HG03354 (cell line): ENCODE data around the gene WHRN.

Experiments used
- ATAC-seq: cut with Tn5 transposase; IDR thresholded peaks from one replicate; pipeline ENCODE4 v1.9.1; 2021; ENCODE audit warnings: mild to moderate bottlenecking; ENCODE audit not compliant: unreplicated experiment, poor library complexity, severe bottlenecking

WHRN gene

DNA sequence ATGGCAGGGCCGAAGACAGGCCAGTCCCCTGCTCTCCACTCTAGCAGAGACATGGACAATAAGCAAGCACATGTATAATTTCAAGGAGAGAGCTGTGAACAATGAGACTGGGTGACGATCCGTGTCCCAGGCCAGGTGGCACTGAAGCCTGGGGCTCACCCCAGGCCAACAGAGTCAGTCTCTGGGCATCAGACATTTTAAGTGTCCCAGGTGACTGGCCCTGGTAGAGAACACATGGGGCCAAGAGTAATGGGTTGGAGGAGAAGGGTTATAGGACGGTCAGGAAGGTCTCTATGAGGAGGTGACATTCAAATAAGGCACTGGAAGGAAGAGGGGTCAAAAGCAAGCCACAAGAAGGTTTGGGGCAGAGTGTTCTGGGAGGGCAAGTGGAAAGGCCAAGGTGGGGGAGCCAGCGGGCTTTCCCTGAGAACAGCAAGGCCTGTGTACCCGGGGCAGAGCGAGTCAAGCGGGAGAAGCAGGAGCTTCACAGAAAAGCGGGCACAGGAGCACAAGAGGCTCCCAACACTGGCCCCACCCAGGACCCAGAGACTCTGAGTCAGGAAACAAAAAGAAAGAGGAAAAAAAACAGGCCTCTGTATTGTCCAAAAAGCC lies 116.4 kb downstream of the WHRN start:
- no peak for ATAC-seq

DNA sequence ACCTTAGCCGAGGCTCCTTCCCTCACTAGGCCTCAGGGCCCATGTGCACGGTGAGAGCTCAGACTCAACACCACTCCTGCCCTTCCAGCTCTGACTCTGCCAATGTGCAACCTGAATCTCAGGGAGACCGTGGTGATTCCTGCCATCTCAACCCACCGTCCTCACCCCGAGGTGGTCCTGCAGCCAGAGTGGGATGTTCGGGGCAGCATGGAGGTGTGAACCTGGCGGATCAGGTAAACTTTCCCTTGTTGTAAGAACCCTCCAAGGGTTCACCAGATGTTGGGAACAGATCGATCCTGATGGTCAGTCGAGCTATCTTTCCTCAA lies 117.0 kb downstream of the WHRN start:
- ATAC-seq: no peak

DNA sequence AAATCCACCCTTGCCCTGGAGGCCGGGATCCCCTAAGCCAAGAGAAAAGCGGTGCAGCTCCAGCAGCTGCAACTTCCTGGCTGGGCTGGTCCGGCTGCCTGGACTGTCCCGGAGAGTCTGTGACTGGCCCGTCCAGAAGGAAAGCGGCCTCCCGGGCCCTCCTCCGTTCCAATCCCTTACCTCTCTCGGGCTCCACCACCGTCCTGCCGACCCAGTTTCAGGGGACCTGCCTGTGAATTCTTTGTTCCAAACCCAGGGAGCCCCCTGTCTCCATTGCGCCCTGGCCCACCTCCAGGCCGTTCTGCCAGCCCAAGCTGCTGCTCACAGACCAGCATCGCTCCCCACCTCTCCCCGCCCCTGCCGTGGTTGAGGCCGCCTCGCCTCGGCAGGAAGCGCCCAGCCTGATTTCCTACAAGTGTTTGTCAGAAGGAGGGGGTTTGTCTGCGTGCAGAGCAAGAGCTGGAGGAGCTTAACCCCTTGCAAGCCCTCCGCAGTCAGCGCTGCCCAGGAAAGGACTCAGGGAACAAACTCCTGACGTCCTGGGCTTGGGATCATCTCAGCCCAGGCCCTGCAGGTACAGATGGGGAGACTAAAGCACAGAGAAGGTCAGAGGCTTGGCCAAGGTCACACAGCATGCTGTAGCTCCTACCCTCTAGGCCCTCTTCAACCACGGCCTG lies 117.5 kb downstream of the WHRN start, which contains the start of gene AKNA:
TSS of gene AKNA (minus strand) at position 303 of the 677 bp plus-strand sequence. CDS start 6,649 bp downstream, outside the sequence.
- ATAC-seq: peak; percentile 35

DNA sequence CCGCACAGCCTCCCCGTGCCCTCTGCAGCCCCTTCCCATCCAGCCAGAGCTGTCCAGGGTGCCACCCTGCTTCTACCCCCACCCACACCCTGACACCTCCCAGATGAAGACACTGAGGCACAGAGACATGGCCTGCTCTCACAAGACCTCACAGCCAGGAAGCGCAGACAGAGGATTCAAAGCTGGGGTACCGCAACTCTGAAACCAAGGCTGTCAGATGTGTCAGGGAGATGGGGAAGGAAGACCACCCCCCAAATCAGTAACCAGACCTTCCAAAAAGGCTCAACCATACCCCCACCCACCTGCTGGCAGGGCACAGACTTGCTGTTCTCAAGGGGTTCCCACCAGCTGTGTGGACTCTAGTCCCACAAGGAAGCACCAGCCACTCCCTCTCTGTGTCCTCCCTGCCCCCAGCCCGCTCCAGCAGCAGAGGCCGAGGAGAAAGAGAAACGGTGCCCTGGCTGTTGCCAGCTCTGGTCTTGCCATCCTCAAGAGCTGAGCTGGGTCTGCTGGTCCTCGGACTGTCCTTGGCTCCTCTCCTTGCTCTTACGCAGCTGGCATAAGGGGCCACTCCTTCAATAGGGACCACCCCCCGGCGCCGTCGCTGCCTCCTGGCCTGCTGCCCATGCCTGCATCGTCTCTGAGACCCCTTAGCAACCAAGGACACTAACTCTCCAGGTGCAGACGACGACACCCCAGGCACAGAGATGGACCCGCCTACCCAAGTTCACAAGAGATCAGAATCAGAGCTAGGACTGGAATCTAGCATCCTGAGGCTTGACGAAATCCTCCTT lies 118.2 kb downstream of the WHRN start:
- no peak for ATAC-seq

DNA sequence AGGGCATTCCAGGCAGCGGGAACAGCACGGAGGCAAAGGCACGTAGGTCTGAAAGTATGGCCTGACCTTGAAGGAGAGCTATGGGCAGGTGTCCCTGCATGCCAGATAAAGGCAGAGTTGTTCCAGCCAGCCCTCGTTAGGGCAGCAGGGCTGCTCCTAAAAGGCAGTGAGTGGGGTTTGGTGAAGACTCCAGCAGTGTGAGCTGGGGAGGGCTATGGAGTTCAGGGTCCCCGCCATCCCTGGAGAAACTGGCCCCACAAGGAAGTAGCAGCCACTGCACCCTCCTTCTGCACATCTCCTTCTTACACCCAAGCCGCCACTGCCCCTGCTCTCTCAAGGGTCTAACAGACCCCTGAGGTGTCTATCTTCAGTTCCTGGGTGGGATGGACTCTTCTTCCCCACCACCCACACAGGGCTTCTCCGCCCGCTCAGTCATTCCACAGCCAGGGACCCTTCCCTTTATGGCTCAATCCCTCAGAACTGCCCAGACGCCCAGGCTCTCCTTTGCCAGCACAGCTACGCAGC lies 118.8 kb downstream of the WHRN start:
- no peak for ATAC-seq

DNA sequence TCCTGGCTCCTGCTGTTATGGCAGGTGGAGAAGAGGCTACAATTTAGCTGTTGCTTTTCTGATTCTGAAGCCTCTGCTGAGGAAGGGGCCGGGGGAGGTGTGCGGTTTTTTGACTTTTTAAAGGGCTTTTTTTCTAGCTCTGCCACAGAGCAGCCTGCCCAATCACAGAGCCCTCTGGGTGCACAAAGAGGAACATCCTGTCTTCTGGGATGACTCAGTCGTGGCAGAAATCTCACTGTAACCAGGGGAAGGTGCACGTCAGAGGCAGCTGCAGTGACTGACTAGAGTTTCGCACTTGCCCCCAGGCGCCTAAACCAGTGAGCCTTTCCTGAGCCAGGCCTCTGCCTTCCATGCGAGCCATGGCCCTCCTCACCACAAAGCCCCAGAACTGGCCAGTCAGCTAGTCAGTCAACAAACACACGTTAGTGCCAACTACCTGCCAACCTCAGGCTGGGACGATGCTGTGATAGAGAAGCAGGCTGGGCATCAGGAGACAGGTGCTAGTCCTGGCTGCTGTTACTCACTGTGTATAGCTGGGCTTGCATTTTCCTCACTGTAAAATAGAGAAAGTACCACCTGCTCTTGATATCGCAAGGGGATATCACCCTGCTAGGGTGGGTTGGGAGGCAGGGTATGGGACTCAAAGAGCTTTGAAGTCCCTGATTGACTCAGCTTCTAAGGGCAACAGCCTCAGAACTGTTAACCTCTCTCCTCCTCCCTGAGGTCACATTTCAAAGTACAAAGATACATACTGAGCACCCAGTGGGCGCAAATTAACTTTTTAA lies 119.7 kb downstream of the WHRN start:
- peak; percentile 88 for ATAC-seq

DNA sequence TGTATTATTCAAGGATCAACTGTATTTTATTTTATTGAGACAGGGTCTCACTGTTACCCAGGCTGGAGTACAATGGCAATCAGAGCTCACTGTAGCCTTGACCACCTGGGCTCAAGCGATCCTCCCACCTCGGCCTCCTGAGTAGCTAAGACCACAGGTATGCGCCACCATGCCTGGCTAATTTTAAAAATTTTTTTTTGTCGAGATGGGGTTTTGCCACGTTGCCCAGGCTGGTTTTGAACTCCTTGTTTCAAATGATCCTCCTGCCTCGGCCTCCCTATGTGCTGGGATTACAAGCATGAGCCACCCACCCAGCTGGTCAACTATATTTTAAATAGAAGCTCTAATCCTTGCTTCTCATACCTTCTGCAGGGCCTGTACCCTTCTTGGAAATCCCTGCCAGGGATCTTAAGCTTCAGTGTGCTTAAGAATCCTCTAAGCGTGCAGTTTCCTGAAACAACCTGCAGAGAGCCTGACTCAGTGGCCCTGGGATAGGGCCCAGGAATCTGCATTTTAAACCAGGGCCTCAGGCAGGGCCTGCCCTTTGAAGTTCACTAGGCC lies 120.4 kb downstream of the WHRN start:
- ATAC-seq: no peak

DNA sequence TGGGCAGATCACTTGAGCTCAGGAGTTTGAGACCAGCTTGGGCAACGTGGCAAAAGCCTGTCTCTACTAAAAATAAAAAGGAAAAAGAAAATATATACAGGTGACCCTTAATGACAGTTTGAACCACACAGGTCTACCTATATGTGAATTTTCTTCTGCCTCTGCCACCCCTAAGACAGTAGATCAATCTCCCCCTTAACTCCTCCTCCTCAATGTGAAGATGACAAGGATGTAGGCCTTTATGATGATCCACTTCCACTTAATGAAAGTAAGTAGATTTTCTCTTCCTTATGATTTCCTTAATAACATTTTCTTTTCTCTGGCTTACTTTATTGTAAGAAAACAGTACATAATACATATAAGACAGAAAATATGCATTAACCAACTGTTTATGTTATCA lies 120.9 kb downstream of the WHRN start:
- no peak for ATAC-seq

DNA sequence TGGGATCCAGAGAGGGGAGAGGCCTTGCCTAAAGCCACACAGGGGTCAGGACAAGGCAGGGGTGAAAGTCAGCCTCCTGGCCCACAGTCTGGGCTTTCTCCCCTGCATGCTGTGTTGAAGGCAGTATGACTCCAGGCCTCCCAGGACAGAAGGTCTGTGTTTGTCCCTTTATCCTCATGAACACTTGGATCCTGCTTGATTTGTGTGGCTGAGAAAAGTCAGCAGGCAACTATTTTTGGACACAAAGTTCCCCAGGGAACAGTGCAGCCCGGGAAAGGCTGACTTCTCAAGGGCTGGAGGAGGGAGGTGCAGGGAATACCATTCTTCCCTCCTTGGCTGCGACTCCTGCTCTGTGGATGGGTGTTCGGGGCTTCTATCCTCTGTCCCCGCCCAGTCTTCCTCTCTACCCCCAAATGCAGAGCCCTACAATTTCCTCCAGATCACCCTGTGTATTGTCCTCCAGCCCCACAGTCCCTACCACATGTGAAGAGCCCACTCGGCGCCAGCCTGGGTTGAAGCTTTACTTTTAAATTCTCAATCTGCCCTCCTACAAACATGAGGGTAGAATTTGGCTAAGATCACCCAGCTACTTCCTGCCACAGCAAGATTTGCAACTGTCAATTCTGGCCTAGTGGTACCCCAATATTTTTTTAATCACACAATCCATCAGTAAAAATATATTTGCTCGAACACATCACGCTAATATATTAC lies 121.6 kb downstream of the WHRN start:
- no peak for ATAC-seq

DNA sequence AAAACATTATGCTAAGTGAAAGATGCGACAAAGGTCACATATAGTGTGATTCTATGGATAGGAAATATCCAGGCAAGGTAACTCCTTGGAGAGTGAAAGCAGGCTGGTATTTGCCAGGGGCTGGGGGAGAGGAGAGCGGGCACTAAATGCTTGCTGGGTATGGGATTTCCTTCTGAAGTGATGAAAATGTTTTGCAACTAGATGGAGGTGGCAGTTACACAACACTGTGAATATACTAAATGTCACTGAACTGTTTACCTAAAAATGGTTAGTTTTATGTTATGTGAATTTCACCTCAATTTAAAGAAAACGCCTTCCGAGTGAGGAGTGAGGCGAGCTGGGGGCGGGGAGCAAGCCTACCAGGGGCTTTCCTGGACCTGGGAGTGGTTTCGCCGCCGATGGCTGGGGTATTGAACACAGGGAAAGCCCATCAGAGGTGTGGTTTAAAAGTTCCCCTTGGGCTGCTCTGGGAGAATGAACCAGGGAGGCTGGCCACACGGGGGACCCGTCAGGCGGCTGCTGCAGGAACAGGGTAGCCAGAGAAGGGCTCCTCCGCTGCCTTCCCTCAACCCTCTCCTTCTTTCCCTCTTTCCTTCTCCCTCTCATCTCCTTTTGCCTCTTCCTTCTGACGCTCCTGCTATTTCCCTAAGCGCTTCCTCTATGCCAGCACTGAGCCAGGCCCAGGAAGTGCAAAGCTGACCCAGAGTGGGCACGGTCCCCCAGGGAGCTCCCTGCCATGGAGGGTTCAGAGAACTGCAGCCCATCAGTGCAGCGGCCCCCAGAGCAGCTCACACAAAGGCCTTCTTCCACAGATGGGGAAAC lies 122.4 kb downstream of the WHRN start:
- no peak for ATAC-seq

DNA sequence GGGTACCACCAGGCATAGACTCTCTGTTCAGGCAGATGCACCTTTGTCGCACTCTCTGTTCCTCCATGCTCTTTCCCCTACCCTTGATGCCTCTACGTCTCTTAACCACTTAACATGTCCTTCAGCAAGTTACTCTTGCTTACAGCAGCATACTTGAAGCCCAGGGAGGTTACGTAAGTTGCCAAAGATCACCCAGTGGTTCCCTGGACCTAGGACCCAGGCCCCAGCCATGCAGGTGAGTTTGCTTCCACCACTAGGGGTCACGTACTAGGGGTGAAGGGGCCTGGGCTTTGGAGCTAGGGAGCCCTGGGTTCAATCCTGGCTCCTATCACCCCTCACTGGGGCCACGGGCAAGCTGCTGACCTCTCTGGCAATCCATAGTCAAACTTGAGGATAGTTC lies 126.4 kb downstream of the WHRN start:
- ATAC-seq: no peak

DNA sequence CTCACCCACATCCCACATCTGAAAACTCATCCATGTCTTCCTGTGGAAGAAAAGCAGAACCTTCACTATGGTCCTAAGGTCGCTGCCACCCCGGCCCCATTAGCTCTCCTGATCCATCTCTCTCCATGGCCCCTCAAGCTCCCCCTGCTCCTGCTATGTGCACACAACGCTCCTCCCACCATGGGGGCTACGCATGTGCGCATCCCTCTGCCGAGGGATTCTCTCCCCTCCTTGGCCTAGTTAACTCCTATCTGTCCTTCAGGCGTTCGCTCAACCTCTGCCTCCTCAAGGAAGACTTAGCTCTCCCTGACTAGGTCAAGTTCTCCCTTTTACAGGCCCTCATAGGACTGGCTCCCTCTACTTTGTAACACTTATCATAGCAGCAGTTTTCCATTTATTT lies 127.3 kb downstream of the WHRN start:
- ATAC-seq: no peak

DNA sequence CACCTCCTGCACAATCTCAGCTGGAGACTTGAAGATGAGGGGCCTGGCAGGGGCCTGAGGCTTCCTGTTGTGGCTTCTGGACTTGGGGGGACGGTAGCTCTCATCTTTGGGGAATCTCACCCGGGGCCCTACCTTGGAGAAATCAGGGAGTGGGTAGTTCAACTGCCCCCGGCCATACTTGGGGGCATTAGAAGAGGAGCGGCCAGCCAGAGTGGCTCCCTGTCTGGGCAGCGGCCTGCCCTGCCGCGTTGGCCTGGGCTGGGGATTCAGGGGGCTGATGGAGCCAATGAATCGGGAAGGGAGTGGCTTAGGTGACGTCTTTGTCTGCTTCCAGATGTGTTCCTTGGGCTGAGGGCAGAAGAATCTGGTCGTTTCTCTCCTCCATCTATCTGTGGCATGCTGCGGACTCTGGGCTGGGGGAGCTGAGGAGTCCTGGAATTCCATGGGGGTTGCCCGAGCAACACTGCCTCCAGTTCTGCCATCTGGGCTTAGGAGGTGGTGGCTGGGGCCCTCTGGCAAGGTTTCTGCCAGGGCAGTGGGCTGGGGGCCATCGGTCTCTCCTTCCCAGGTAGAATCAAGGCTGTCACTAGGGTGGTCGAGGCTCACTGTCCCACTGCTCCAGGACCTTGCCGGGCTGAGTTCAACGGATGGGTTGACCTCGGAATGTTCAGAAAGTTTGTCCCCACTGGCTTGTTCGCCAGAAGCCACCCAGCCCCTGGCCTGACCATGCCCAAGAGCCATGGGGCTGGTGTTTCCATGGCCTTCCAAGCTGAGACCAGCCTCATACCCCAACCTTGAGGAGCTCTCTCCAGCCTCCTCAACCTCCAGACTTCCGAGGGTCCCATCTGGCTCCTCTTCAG lies 128.5 kb downstream of the WHRN start:
- no peak for ATAC-seq

DNA sequence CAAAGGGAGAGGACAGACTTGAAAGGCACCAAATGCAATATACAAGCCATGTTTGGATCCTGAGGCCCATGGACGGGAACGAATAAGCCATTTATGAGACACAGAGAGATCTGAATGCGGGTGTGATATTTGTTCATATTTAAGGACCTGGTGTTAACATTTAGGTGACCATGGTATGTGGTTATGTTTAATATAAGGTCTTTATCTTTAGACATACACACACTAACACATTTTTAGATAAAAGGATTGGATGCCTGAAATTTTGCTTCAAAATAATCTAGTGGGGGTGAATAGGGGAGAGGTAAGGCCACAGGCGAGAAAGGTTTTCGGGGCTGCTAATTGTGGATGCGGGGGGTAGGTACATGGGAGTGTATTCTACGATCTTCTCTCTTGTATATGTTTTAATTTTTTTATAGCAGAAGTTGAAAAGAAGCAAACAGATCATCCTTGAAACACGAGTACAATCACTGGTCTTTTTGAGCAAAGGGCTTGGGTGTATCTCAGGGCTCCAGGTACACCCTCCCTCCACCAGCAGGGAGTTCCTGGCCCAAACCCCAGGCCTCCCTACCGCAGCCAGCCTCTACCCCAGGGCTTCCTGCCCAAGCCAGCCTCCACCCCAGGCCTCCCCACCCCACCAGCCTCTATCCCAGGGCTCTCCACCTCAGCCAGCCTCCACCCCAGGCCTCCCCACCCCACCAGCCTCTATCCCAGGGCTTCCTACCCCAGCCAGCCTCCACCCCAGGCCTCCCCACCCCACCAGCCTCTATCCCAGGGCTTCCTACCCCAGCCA lies 129.7 kb downstream of the WHRN start:
- ATAC-seq: no peak

DNA sequence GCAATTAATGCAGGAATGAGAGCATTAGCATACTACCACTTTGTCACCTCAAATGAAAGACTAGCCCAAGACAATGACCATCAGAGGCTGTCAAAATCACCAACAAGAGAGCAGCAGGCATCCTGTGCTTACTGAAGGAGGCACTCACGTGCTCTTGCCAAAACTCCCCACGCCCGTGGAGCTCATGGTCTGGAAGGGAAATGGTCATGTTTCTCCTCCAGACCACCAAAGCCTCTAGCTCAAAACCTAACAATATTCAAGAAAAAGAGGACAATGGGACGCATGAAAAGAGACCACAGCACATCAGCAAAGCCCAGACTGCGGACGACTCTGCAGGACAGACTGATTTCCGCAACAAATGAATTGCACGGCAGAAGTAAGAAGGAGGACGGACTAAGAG lies 130.3 kb downstream of the WHRN start:
- no peak for ATAC-seq

DNA sequence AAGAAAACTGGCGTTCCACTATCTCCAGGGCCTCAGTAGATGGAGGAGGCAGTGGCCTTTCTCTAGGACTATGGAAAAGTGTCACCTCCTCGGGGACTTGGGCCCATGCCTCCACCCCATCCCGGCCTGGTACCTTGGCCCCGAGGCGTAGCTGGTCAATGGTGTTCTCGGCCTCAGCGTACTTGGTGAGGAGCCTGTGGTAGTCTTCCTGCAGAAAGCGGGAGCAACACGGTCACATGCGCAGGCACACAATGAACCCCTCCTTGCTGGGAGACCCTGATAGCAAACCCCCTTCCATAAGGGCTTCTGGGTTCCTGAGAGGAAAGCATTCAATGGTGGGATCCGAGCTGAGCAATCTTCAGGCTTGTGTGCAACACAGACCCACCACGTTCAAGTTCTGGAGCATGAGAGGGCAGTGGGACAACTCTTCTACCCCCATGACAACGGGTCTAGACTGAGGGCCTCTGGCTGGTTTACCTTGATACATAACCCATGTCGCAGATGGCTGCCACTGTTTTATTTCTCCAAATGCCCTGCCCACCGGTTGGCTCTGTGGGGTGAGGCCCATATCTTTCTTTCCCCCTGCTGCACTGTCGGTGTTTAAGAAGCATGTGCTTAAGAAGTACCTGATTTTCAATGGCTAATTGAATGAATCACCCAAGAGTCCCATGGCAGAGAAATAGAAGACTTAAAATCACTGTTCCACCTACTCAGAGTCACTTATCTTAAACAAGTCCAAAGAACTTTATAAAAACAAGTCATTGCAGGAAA lies 131.1 kb downstream of the WHRN start:
- no peak for ATAC-seq
